Fibroblast of villous mesenchyme (primary cell): ENCODE results near the gene FGF3. TPM values are rescaled to one million over a fixed set of nuclear protein-coding genes. Genes with fewer than 3 reads are reported as not detected.

ENCODE experiments used
- DNase-seq: peaks from one replicate; pipeline ENCODE4 v3.0.0-alpha.2; 2010; ENCODE audit warnings: low read depth
- H3K4me3 ChIP-seq: 2 replicates; pipeline ENCODE4 v1.5.1; 2011; ENCODE audit warnings: low read depth, mild to moderate bottlenecking, low read length
- total RNA-seq: library from RNA; depleted of rRNA; stranded (reverse); fragments of >200 nt; gene quantifications from 2 replicates; pipeline ENCODE4 v1.2.3, GENCODE V29; 2012
- TF ChIP-seq, protein P1 (sequence below): IDR thresholded peaks from 2 replicates; pipeline ENCODE4 v1.5.1; 2012; ENCODE audit warnings: low read depth, mild to moderate bottlenecking, low read length; ENCODE audit not compliant: insufficient read depth

Gene FGF3
- total RNA-seq, 1 donor, result not detected

DNA sequence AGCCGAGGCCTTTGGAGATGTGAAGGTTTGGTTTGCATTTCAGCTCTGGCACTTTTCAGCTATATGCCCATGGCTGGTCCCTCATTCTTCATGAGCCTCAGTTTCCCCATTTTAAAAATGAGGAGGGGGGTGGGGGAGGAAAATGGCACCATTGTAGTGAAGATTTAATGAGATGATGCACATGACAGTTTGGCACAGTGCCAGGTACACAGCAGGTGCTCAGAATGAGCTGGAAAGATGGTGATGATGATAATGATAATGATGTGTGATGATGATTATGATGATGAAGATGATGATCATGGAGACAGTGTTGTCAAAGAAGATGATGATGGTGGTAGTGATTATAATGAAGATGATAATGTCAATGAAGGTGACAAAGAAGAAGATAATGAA lies 24.3 kb upstream of the FGF3 start:
- TF ChIP-seq, protein P1, sequence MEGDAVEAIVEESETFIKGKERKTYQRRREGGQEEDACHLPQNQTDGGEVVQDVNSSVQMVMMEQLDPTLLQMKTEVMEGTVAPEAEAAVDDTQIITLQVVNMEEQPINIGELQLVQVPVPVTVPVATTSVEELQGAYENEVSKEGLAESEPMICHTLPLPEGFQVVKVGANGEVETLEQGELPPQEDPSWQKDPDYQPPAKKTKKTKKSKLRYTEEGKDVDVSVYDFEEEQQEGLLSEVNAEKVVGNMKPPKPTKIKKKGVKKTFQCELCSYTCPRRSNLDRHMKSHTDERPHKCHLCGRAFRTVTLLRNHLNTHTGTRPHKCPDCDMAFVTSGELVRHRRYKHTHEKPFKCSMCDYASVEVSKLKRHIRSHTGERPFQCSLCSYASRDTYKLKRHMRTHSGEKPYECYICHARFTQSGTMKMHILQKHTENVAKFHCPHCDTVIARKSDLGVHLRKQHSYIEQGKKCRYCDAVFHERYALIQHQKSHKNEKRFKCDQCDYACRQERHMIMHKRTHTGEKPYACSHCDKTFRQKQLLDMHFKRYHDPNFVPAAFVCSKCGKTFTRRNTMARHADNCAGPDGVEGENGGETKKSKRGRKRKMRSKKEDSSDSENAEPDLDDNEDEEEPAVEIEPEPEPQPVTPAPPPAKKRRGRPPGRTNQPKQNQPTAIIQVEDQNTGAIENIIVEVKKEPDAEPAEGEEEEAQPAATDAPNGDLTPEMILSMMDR, result no peak
- no peak overlapping the region for H3K4me3 ChIP-seq
- DNase-seq, result no peak

GRCh38 chr11:69842746-69843528 lies 23.7 kb upstream of the FGF3 start:
- no peak for DNase-seq
- H3K4me3 ChIP-seq, result no peak overlapping the region
- TF ChIP-seq, protein P1, result no peak

- no peak overlapping the region for H3K4me3 ChIP-seq
Measured at GRCh38 chr11:69841859-69842698, 22.9 kb upstream of the FGF3 start.

GRCh38 chr11:69841170-69841858 lies 22.1 kb upstream of the FGF3 start:
- no peak for DNase-seq
- TF ChIP-seq, protein P1, result no peak
- no peak overlapping the region for H3K4me3 ChIP-seq

More at GRCh38 chr11:69841859-69842698, 22.9 kb upstream of the FGF3 start:
- TF ChIP-seq, protein P1, result peak; percentile 50
- peak; percentile 3 for DNase-seq

GRCh38 chr11:69840371-69841169 lies 21.4 kb upstream of the FGF3 start:
- DNase-seq, result no peak
- H3K4me3 ChIP-seq, result no peak overlapping the region
- TF ChIP-seq, protein P1, result no peak

- TF ChIP-seq, protein P1, result no peak
- DNase-seq, result no peak
- H3K4me3 ChIP-seq, result no peak overlapping the region
Measured at GRCh38 chr11:69839516-69839915, 20.3 kb upstream of the FGF3 start.
